OCI-LY1 (cell line): ENCODE results near the gene PAX2.

Source experiments
- H2AFZ ChIP-seq: fragments of 200-600 bp; sonication (generic), shearing (Covaris generic); 2 replicates; pipeline ENCODE4 v1.6.0; 2014; ENCODE audit warnings: antibody characterized with exemption, mild to moderate bottlenecking, low read length
- H3F3A ChIP-seq: fragments of 200-600 bp; sonication (generic), shearing (Covaris generic); 2 replicates; pipeline ENCODE4 v1.6.0; 2014; ENCODE audit warnings: mild to moderate bottlenecking, antibody characterized with exemption, low read length, moderate library complexity; ENCODE audit not compliant: insufficient read depth
- H3K27ac ChIP-seq: fragments of 200-600 bp; sonication (generic); 2 replicates; pipeline ENCODE4 v1.5.1; 2014; ENCODE audit warnings: low read length, mixed run types, mild to moderate bottlenecking, low read depth; ENCODE audit not compliant: poor library complexity, severe bottlenecking
- H3K27me3 ChIP-seq: fragments of 200-600 bp; sonication (generic); 2 replicates; pipeline ENCODE4 v1.6.0; 2014; ENCODE audit warnings: antibody characterized with exemption, mild to moderate bottlenecking, low read length, moderate library complexity; ENCODE audit not compliant: insufficient read depth
- H3K36me3 ChIP-seq: fragments of 200-600 bp; sonication (generic); 2 replicates; pipeline ENCODE4 v1.6.1; 2014; ENCODE audit warnings: mild to moderate bottlenecking, antibody characterized with exemption, low read length, moderate library complexity, mixed read lengths; ENCODE audit not compliant: insufficient read depth
- H3K4me1 ChIP-seq: fragments of 200-600 bp; sonication (generic); 2 replicates; pipeline ENCODE4 v1.5.1; 2014; ENCODE audit warnings: mild to moderate bottlenecking, low read length, moderate library complexity; ENCODE audit not compliant: insufficient read depth, severe bottlenecking
- H3K4me2 ChIP-seq: fragments of 200-600 bp; sonication (generic), shearing (Covaris generic); 2 replicates; pipeline ENCODE4 v1.6.1; 2014; ENCODE audit warnings: low read length
- H3K4me3 ChIP-seq: fragments of 200-600 bp; sonication (generic); 2 replicates; pipeline ENCODE4 v1.5.1; 2014; ENCODE audit warnings: low read length, low read depth, mild to moderate bottlenecking, mixed read lengths; ENCODE audit not compliant: poor library complexity, severe bottlenecking
- H3K79me2 ChIP-seq: fragments of 200-600 bp; shearing (Covaris generic); 2 replicates; pipeline ENCODE4 v1.6.1; 2016; ENCODE audit warnings: mixed run types, low read length, mixed read lengths; ENCODE audit not compliant: insufficient read depth
- H3K9ac ChIP-seq: fragments of 200-600 bp; sonication (generic), shearing (Covaris generic); 2 replicates; pipeline ENCODE4 v1.6.1; 2014; ENCODE audit warnings: mild to moderate bottlenecking, low read length, mixed read lengths
- H3K9me2 ChIP-seq: fragments of 200-600 bp; sonication (generic), shearing (Covaris generic); 2 replicates; pipeline ENCODE4 v1.6.1; 2014; ENCODE audit warnings: low read depth, mild to moderate bottlenecking, low read length, mixed read lengths
- H3K9me3 ChIP-seq: fragments of 200-600 bp; shearing (Covaris generic); 2 replicates; pipeline ENCODE4 v1.6.1; 2014; ENCODE audit warnings: low read length, mixed read lengths
- H4K20me1 ChIP-seq: fragments of 200-600 bp; sonication (generic), shearing (Covaris generic); 2 replicates; pipeline ENCODE4 v1.6.0; 2016; ENCODE audit warnings: mild to moderate bottlenecking, low read length; ENCODE audit not compliant: insufficient read depth
- EZH2 ChIP-seq: fragments of 200-600 bp; sonication (generic), shearing (Covaris generic); IDR thresholded peaks from 2 replicates; pipeline ENCODE4 v1.8.0; 2017; ENCODE audit warnings: borderline replicate concordance, mixed run types, mild to moderate bottlenecking, antibody characterized with exemption, low read length, moderate library complexity, mixed read lengths
- TF ChIP-seq, protein P1 (sequence below): fragments of 200-600 bp; sonication (generic), shearing (Covaris generic); IDR thresholded peaks from 2 replicates; pipeline ENCODE4 v1.5.1; 2017; ENCODE audit warnings: mild to moderate bottlenecking, antibody characterized with exemption, low read length, moderate library complexity, mixed read lengths

PAX2 gene

DNA sequence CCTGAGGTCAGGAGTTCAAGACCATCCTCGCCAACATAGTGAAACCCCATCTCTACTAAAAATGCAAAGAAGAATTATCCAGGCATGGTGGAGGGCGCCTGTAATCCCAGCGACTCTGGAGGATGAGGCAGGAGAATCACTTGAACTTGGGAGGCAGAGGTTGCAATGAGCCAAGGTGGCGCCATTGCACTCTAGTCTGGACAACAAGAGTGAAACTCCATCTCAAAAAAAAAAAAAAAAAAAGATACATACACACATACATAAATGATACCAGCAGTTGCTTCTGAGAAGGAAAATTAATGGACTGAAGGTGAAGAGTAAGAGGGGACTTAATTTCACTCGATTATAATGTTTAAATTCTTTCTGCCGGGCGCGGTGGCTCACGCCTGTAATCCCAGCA is 40.2 kb upstream of the PAX2 start:
- H3F3A ChIP-seq, result no peaks in the 10 kb centered on the region
- H2AFZ ChIP-seq, result no peak overlapping the region
- H3K9me2 ChIP-seq, result no peaks in the 10 kb centered on the region
- H4K20me1 ChIP-seq, result no peaks in the 10 kb centered on the region
- H3K4me3 ChIP-seq, result no peak overlapping the region
- H3K27ac ChIP-seq, result no peak overlapping the region
- H3K4me2 ChIP-seq, result no peak overlapping the region
- H3K36me3 ChIP-seq, result no peaks in the 10 kb centered on the region
- no peaks in the 10 kb centered on the region for H3K4me1 ChIP-seq
- H3K9me3 ChIP-seq, result no peaks in the 10 kb centered on the region
- TF ChIP-seq, protein P1, sequence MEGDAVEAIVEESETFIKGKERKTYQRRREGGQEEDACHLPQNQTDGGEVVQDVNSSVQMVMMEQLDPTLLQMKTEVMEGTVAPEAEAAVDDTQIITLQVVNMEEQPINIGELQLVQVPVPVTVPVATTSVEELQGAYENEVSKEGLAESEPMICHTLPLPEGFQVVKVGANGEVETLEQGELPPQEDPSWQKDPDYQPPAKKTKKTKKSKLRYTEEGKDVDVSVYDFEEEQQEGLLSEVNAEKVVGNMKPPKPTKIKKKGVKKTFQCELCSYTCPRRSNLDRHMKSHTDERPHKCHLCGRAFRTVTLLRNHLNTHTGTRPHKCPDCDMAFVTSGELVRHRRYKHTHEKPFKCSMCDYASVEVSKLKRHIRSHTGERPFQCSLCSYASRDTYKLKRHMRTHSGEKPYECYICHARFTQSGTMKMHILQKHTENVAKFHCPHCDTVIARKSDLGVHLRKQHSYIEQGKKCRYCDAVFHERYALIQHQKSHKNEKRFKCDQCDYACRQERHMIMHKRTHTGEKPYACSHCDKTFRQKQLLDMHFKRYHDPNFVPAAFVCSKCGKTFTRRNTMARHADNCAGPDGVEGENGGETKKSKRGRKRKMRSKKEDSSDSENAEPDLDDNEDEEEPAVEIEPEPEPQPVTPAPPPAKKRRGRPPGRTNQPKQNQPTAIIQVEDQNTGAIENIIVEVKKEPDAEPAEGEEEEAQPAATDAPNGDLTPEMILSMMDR, result no peak
- no peak for TF ChIP-seq EZH2
- no peaks in the 10 kb centered on the region for H3K27me3 ChIP-seq
- no peaks in the 10 kb centered on the region for H3K79me2 ChIP-seq
- no peak overlapping the region for H3K9ac ChIP-seq

DNA sequence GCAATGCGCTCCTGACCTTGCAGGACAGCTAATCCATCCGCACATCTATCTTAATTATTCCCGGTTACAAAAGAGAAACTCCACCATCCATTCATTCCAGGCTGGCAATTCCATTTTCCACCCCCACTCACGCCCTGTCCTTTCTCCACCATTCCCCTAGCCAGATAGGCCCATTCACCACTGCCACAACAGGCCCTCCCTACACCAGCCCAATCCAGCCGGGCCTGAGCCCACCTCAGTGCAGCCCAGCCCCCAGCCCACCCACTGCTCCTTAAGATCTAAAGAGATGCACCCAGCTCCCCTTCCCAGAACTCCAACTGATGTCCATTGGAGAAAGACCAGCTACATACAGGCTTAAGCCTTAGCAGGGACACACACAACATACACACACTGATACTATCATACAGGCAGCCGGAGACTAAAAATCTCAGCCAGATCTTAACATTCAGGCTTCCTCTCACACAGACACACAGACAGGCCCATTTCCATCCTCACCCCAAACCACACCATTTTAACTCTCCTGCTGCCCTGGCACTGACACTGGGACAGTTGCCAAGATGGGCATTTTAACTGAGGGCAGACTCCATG is 38.0 kb upstream of the PAX2 start:
- no peaks in the 10 kb centered on the region for H3K79me2 ChIP-seq
- no peaks in the 10 kb centered on the region for H3K36me3 ChIP-seq
- H3K9me2 ChIP-seq, result no peaks in the 10 kb centered on the region
- no peaks in the 10 kb centered on the region for H3K9me3 ChIP-seq
- no peak overlapping the region for H3K4me3 ChIP-seq
- H3F3A ChIP-seq, result no peaks in the 10 kb centered on the region
- H4K20me1 ChIP-seq, result no peaks in the 10 kb centered on the region
- no peaks in the 10 kb centered on the region for H3K27me3 ChIP-seq
- no peak overlapping the region for H2AFZ ChIP-seq
- no peaks in the 10 kb centered on the region for H3K4me1 ChIP-seq
- no peak overlapping the region for H3K27ac ChIP-seq
- TF ChIP-seq, protein P1, result no peak
- TF ChIP-seq EZH2, result no peak
- H3K4me2 ChIP-seq, result no peak overlapping the region
- no peak overlapping the region for H3K9ac ChIP-seq

DNA sequence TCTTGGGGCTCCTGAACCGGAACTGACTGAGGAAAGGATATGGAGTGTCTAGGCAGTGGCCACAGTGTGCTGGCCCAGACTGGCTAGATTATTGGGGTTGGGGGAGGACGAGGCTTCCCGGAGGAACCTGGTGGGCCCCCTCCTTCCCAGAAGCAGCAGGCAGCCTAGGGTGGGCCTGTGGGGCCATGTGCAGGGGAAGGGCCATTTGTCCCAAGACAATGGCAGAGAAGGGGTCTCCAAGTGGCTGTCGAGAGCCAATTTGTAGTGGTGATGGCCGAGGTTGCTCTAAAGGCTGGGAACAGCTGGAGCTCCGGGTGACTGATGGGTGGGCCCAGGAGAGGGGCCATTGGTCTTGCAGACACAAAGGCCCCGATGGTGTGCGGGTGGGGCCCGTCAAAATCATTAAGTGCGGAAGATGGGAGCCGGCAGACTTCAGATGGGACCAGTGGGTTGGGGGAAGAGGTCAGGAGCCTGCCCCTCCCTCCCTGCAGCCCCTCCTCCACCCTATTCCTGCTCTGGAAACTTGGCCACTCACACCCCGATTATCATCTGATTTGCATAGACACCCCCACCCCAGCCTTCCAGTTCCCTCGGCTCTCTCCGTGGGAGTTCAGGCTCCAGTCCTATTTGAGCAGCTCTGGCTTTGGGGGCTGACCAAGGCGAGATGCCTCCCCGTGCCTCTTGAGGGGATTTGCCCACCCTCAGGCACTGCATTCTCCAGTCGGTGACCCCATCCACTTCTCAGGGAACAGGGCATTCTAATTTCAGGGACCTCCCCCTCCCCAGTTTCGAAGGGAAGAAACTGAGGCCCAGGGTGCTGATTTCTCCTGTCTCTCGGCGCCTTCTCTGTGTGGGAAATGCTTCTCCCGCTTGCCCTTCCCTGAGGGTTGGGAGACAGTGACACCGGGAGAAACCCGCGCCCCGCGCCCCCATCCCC is 36.0 kb upstream of the PAX2 start:
- Histone ChIP-seq H3K9me3 (no peaks in the 10 kb centered on the region), H3K36me3 (no peaks in the 10 kb centered on the region), H3F3A (no peaks in the 10 kb centered on the region), H3K9me2 (no peaks in the 10 kb centered on the region), H3K27me3 (no peaks in the 10 kb centered on the region), H2AFZ (no peak overlapping the region), H3K27ac (no peak overlapping the region), H3K79me2 (no peaks in the 10 kb centered on the region), H3K4me1 (no peaks in the 10 kb centered on the region), H3K9ac (no peak overlapping the region), H3K4me3 (no peak overlapping the region), H4K20me1 (no peaks in the 10 kb centered on the region), H3K4me2 (no peak overlapping the region)
- TF ChIP-seq, protein P1, result no peak
- no peak for TF ChIP-seq EZH2
